PC-9 (cell line): ENCODE measurements around the gene WBP4. TPM values are rescaled to one million over a fixed set of nuclear protein-coding genes. Genes with fewer than 3 reads are reported as not detected.
A peak's percentile ranks its signal among the peaks of the same experiment; 100 is the strongest.

ENCODE experiments used
- Bru-seq: library from RNA; stranded (reverse); fragments of 400-500 nt; gene quantifications from one replicate; lab custom pipeline; 2021; lab: Mats Ljungman, UMichigan
- BruChase-seq, 2 experiments: library from RNA; stranded (reverse); fragments of 400-500 nt; gene quantifications; one replicate each; lab custom pipeline; 2021; lab: Mats Ljungman, UMichigan
- BruUV-seq: library from RNA; stranded (reverse); fragments of 400-500 nt; replicated peaks from 2 replicates; lab custom pipeline; 2021; lab: Mats Ljungman, UMichigan
- CTCF ChIA-PET: fragments of 300-600 bp; sonication (Branson Sonifier 250); formaldehyde crosslinking; loops from one replicate; lab custom pipeline; 2022; ENCODE audit warnings: antibody characterized with exemption; lab: Charles Lee
- POLR2A ChIA-PET: fragments of 300-600 bp; sonication (Branson Sonifier 250); formaldehyde crosslinking; loops from one replicate; lab custom pipeline; 2022; ENCODE audit warnings: antibody characterized with exemption; ENCODE audit not compliant: unreplicated experiment; lab: Charles Lee
- DNase-seq, 2 experiments: peaks; one replicate each; pipeline versions ENCODE4 v3.0.0 to v3.0.0-alpha.2; 2015 to 2022; ENCODE audit warnings: mixed read lengths in 1 of 2
- H2AFZ ChIP-seq: fragments of 200-600 bp; sonication (generic); 2 replicates; pipeline ENCODE4 v1.8.1; 2017; ENCODE audit warnings: antibody characterized with exemption
- H3F3A ChIP-seq: fragments of 200-600 bp; sonication (generic); 2 replicates; pipeline ENCODE4 v1.8.1; 2017; ENCODE audit warnings: antibody characterized with exemption, mild to moderate bottlenecking, low read depth; ENCODE audit not compliant: insufficient read depth
- H3K27ac ChIP-seq: fragments of 200-600 bp; sonication (generic); 2 replicates; pipeline ENCODE4 v1.6.1; 2016; ENCODE audit warnings: mixed run types
- H3K27me3 ChIP-seq: fragments of 200-600 bp; sonication (generic); 2 replicates; pipeline ENCODE4 v1.6.1; 2016; ENCODE audit warnings: low read depth, mixed run types; ENCODE audit not compliant: insufficient read depth
- H3K36me3 ChIP-seq: fragments of 200-600 bp; sonication (generic); 2 replicates; pipeline ENCODE4 v1.6.1; 2016; ENCODE audit warnings: low read depth, mixed run types
- H3K4me1 ChIP-seq: fragments of 200-600 bp; sonication (generic); replicated peaks from 2 replicates; pipeline ENCODE4 v1.6.1; 2016; ENCODE audit warnings: mixed run types; ENCODE audit not compliant: insufficient read depth
- H3K4me2 ChIP-seq: fragments of 200-600 bp; sonication (generic); 2 replicates; pipeline ENCODE4 v1.6.1; 2017; ENCODE audit warnings: mixed run types
- H3K4me3 ChIP-seq: fragments of 200-600 bp; sonication (generic); 2 replicates; pipeline ENCODE4 v1.6.1; 2016; ENCODE audit warnings: mixed run types
- H3K79me2 ChIP-seq: fragments of 200-600 bp; sonication (generic); 2 replicates; pipeline ENCODE4 v1.6.1; 2017; ENCODE audit warnings: low read depth, mixed run types
- H3K9me2 ChIP-seq: fragments of 200-600 bp; sonication (generic); 2 replicates; pipeline ENCODE4 v1.8.1; 2017; ENCODE audit warnings: mild to moderate bottlenecking; ENCODE audit not compliant: insufficient read depth
- H3K9me3 ChIP-seq: fragments of 200-600 bp; sonication (generic); 2 replicates; pipeline ENCODE4 v1.8.1; 2016; ENCODE audit warnings: low read depth; ENCODE audit not compliant: insufficient read depth
- H4K20me1 ChIP-seq: fragments of 200-600 bp; sonication (generic); 2 replicates; pipeline ENCODE4 v1.8.1; 2017; ENCODE audit not compliant: insufficient read depth
- EZH2 ChIP-seq: fragments of 200-600 bp; sonication (generic); IDR thresholded peaks from 2 replicates; pipeline ENCODE4 v1.8.0; 2017; ENCODE audit warnings: antibody characterized with exemption, low read depth
- intact Hi-C: fragments of 100-400 bp; cut with micrococcal nuclease; formaldehyde crosslinking; loops from one replicate; pipeline ENCODE4 v1.10.0; 2022; ENCODE audit not compliant: unreplicated experiment
- long read RNA-seq: library from polyadenylated mRNA; stranded (forward); transcript quantifications from one replicate; pipeline ENCODE4 v2.0.0, GENCODE V29; 2022
- total RNA-seq: library from RNA; stranded (reverse); gene quantifications from 2 replicates; pipeline ENCODE4 v1.2.3, GENCODE V29; 2021
- TF ChIP-seq, protein P1 (sequence below): fragments of 200-600 bp; sonication (generic); conservative IDR thresholded peaks from 2 replicates; pipeline ENCODE4 v1.6.1; 2017; ENCODE audit warnings: mixed run types, antibody characterized with exemption, mild to moderate bottlenecking, moderate library complexity

Gene WBP4, protein sequence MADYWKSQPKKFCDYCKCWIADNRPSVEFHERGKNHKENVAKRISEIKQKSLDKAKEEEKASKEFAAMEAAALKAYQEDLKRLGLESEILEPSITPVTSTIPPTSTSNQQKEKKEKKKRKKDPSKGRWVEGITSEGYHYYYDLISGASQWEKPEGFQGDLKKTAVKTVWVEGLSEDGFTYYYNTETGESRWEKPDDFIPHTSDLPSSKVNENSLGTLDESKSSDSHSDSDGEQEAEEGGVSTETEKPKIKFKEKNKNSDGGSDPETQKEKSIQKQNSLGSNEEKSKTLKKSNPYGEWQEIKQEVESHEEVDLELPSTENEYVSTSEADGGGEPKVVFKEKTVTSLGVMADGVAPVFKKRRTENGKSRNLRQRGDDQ
- total RNA-seq (4.2 and 6.3 TPM in 2 replicates), Bru-seq, nascent RNA (percentile 78 among the genes with signal in this experiment), BruChase-seq, experiment 1, labeled RNA remaining after a 2-hour chase (percentile 77 among the genes with signal in this experiment), BruChase-seq, experiment 2, labeled RNA remaining after a 6-hour chase (percentile 69 among the genes with signal in this experiment)
- long read RNA-seq, transcript WBP4-201 (10 exons, 2,623 nt) = major isoform, 22 of 28 reads
- long read RNA-seq, partial matches to known transcripts = 6 of 28 reads
- long read RNA-seq, other reads (novel, unspliced or antisense) = 0 of 28 reads

DNA sequence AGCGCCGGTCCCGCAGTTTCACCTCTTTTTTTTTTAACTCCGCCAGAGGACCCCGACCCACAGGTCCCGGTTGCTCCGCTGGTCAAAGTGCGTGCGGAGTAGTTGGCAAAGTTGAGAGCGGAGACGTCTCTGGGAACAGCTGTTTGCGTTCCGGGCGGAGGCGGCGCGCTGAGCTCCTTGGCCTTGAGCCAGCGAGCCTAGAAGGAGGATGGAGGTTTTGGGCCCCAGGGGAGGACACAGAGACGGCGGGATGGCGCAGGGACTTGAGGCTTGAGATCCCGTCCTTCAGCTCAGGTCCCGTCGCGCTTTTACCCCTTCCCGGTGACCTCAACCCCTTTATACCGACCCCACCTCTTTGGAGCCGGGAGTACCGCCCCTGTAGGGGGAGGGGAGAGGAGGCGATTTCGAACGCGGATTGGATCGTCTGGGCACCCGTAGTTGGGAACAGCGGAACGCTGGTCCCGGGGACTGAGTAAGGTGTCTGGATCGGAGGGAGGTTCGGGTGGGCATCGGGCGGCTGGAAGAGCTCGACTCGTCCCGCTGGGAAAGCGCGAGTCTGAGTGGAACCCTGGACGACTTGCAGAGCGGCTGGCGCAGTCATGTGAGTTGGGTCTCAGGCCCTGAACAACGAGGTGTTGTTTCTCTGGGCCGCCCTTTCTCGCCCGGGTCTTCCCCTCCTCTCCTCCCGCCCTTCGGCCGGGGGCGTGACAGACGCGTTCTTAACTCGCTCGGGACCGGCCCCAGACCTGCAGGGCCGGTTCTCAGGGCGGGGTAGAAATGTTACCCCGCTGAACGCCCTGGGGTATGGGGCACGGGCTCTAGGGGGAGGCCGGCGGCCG is at the start of gene WBP4:
WBP4 (plus strand) TSS at position 435 of the 839 bp plus-strand sequence; CDS start at position 600, 165 bp downstream.
- ChIA-PET CTCF (no interaction called here), POLR2A (interaction anchor here (0.7 kb wide), 2 partner anchors 69 to 260 kb away, joined by 3 to 4 read pairs; no protein-coding TSS in a partner anchor)
- H3K27ac ChIP-seq = peak within 1 kb of the TSS; percentile 98
- peak within 1 kb of the TSS; percentile 93 for H3K4me2 ChIP-seq
- H2AFZ ChIP-seq = peak within 1 kb of the TSS; percentile 91
- DNase-seq = peak; percentile 84 to 92
- no peaks in the 10 kb centered on the region for H3K9me2 ChIP-seq
- peaks cover 15% of the 10 kb centered on the region; the same call in 1 of the 2 replicates for H3F3A ChIP-seq
- peaks cover 65% of the 10 kb centered on the region for H3K79me2 ChIP-seq
- intact Hi-C loops = loop anchor here (1.0 to 5.0 kb wide), 5 partner anchors 42 to 289 kb away; partner anchors contain the start of genes ELF1, KBTBD6, MRPS31 and SLC25A15
- TF ChIP-seq, protein P1, sequence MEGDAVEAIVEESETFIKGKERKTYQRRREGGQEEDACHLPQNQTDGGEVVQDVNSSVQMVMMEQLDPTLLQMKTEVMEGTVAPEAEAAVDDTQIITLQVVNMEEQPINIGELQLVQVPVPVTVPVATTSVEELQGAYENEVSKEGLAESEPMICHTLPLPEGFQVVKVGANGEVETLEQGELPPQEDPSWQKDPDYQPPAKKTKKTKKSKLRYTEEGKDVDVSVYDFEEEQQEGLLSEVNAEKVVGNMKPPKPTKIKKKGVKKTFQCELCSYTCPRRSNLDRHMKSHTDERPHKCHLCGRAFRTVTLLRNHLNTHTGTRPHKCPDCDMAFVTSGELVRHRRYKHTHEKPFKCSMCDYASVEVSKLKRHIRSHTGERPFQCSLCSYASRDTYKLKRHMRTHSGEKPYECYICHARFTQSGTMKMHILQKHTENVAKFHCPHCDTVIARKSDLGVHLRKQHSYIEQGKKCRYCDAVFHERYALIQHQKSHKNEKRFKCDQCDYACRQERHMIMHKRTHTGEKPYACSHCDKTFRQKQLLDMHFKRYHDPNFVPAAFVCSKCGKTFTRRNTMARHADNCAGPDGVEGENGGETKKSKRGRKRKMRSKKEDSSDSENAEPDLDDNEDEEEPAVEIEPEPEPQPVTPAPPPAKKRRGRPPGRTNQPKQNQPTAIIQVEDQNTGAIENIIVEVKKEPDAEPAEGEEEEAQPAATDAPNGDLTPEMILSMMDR = no peak
- no peak for TF ChIP-seq EZH2
- BruUV-seq = no TSS peak
- H3K9me3 ChIP-seq = no peaks in the 10 kb centered on the region
- H4K20me1 ChIP-seq = no peaks in the 10 kb centered on the region
- no peaks in the 10 kb centered on the region for H3K27me3 ChIP-seq
- peak within 1 kb of the TSS; percentile 79 for H3K4me3 ChIP-seq
- H3K4me1 ChIP-seq = peaks cover 43% of the 10 kb centered on the region
- H3K36me3 ChIP-seq = peaks cover 9% of the 10 kb centered on the region; the same call in 1 of the 2 replicates

DNA sequence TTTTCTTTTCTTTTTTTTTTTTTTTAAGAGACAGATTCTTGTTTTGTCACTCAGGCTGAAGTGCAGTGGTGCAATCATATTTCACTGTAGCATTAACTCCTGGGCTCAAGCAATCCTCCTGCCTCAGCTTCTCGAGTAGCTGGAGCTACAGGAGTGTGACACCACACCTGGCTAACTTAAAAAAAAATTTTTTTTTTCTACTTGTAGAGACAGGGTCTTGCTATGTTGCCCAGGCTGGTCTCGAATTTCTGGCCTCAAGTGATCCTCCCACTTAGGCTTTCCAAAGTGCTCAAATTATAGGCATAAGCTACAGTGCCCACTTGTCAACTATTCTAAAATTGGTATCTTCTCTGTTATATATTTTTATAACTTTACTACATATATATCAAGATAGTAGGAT is 48.8 kb upstream of the WBP4 start:
- Histone ChIP-seq H3K9me2 (no peaks in the 10 kb centered on the region), H3K79me2 (peaks cover 77% of the 10 kb centered on the region), H3K36me3 (peaks cover 9% of the 10 kb centered on the region; the same call in 1 of the 2 replicates), H3K9me3 (no peaks in the 10 kb centered on the region), H2AFZ (no peak overlapping the region), H3K4me2 (no peak overlapping the region), H3K27ac (no peak overlapping the region), H4K20me1 (no peaks in the 10 kb centered on the region), H3K27me3 (no peaks in the 10 kb centered on the region), H3K4me1 (peaks cover 29% of the 10 kb centered on the region), H3K4me3 (no peak overlapping the region), H3F3A (peaks cover 4% of the 10 kb centered on the region; the same call in 1 of the 2 replicates)
- CTCF ChIA-PET = no interaction called here
- intact Hi-C loops = loop anchor here (10.0 kb wide), 1 partner anchor 48 kb away; no protein-coding TSS in a partner anchor
- BruUV-seq = no TSS peak
- no peak for TF ChIP-seq EZH2
- POLR2A ChIA-PET = no interaction called here
- no peak for DNase-seq

DNA sequence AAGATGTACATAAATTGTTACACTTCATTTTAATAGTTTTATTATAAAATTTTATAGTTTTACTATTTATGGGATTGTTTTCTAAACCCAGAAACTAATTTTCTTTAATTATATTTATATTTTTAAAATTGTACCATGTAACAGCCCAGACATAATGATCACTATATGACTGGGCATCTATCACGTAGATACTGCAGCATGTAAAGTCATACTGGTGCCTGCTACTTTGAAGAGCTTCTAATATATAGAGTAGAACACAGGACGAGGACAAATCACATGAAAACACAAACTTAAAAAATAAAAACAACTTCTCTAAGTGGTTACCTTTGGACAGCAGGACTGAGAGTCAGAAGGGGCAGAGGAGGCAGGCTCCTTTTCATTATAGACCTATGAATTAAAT is 47.5 kb upstream of the WBP4 start:
- Histone ChIP-seq H3K4me3 (no peak overlapping the region), H3K79me2 (peaks cover 80% of the 10 kb centered on the region), H3K36me3 (0 out of 2 replicates have a peak, but pooled peaks cover 9% of the 10 kb centered on the region), H2AFZ (no peak overlapping the region), H3K27me3 (no peaks in the 10 kb centered on the region), H4K20me1 (no peaks in the 10 kb centered on the region), H3K27ac (no peak overlapping the region), H3K4me1 (peaks cover 23% of the 10 kb centered on the region), H3K4me2 (no peak overlapping the region), H3K9me3 (no peaks in the 10 kb centered on the region), H3K9me2 (no peaks in the 10 kb centered on the region), H3F3A (peaks cover 1% of the 10 kb centered on the region)
- DNase-seq = no peak
- ChIA-PET CTCF (no interaction called here), POLR2A (no interaction called here)
- intact Hi-C loops = loop anchor here (10.0 kb wide), 1 partner anchor 49 kb away; no protein-coding TSS in a partner anchor
- no TSS peak for BruUV-seq
- TF ChIP-seq, protein P1 = no peak
- no peak for TF ChIP-seq EZH2
